ENCODE results near the gene MXRA5. TPM values are rescaled to one million over a fixed set of nuclear protein-coding genes. Genes with fewer than 3 reads are reported as not detected.

The MXRA5 gene
- total and polyA plus RNA-seq, 2 of the 13 experiments (the other 11 are each of a cell fraction or from before 2014, with no cell fraction given): not detected

DNA sequence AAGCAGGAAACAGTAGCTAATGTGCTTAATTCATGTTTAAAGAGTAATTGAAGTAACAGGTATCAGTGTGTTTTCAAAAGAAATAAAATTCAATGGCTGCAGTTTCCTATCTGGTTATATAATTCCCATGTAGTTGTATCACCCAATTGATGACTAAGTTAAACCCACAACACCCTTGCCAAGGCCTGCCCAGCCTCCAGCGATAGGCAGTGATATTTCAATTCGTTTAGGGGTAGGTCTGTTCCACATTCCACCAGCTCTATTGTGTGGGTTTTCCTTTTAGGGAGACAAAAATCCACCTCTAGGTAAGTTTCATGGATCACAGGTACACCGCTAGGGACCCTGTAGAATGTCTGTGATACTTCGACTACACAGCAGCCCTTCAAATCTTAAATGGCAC is 24.7 kb upstream of the MXRA5 start:
- CTCF ChIA-PET (ENCODE audit: low intra/inter-chr PET ratio, low total read pairs): no interaction called here
- intact Hi-C loops (cut with micrococcal nuclease; ENCODE audit: unreplicated experiment): no loop called here
- POLR2A ChIA-PET: no interaction called here

More for the DNA sequence above, 24.7 kb upstream of the MXRA5 start:
- no peaks in the 10 kb centered on the region for H3K36me3 ChIP-seq (replicated peaks in 1 of 2; ENCODE audit: control insufficient read depth in 1 of 2, insufficient read depth in 2 of 2, low read length in 2 of 2)
- H3K9ac ChIP-seq (ENCODE audit: insufficient read depth, low read depth, low read length): no peak overlapping the region
- FAIRE-seq: no peak
- in situ Hi-C loops (cut with HindIII; ENCODE audit: extremely low pct_ligation_motif_present, low pct_unique_long_range_greater_than_20kb): no loop called here
- no peak overlapping the region for H3K27ac ChIP-seq (ENCODE audit: extremely low read length, insufficient read depth, low read length)
- H3K4me1 ChIP-seq (ENCODE audit: insufficient read depth, low read length): no peaks in the 10 kb centered on the region
- H3K27me3 ChIP-seq (ENCODE audit: control insufficient read depth in 1 of 2, insufficient read depth in 2 of 2, low read length in 2 of 2): no peaks in the 10 kb centered on the region
- 3% methylated on average over 3 of the region's 4 CpGs for WGBS (ENCODE audit: low lambda C conversion rate)
- H3K79me2 ChIP-seq (ENCODE audit: insufficient read depth, low read length): no peaks in the 10 kb centered on the region
- H2AFZ ChIP-seq (ENCODE audit: low read length): no peak overlapping the region
- H3K4me3 ChIP-seq (replicated peaks in 1 of 3; ENCODE audit: insufficient read depth in 1 of 3, low read depth in 2 of 3, low read length in 3 of 3): no peak overlapping the region
- no peak for TF ChIP-seq MLLT10 (CRISPR knock-in tag; IDR thresholded peaks at IDR 0.05)
- TF ChIP-seq FOXA1 (IDR thresholded peaks at IDR 0.05): no peak
- TF ChIP-seq FOXA1 (CRISPR knock-in tag; IDR thresholded peaks at IDR 0.05): no peak
- TF ChIP-seq TBL1XR1 (IDR thresholded peaks at IDR 0.05; ENCODE audit: borderline replicate concordance, low read length, partially characterized antibody): no peak
- no peak for TF ChIP-seq IKZF1 (IDR thresholded peaks at IDR 0.05)
- TF ChIP-seq KDM1A (CRISPR knock-in tag; IDR thresholded peaks at IDR 0.05): no peak
- TF ChIP-seq GZF1 (CRISPR knock-in tag; IDR thresholded peaks at IDR 0.05): no peak
- TF ChIP-seq, protein P1, sequence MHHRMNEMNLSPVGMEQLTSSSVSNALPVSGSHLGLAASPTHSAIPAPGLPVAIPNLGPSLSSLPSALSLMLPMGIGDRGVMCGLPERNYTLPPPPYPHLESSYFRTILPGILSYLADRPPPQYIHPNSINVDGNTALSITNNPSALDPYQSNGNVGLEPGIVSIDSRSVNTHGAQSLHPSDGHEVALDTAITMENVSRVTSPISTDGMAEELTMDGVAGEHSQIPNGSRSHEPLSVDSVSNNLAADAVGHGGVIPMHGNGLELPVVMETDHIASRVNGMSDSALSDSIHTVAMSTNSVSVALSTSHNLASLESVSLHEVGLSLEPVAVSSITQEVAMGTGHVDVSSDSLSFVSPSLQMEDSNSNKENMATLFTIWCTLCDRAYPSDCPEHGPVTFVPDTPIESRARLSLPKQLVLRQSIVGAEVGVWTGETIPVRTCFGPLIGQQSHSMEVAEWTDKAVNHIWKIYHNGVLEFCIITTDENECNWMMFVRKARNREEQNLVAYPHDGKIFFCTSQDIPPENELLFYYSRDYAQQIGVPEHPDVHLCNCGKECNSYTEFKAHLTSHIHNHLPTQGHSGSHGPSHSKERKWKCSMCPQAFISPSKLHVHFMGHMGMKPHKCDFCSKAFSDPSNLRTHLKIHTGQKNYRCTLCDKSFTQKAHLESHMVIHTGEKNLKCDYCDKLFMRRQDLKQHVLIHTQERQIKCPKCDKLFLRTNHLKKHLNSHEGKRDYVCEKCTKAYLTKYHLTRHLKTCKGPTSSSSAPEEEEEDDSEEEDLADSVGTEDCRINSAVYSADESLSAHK (CRISPR knock-in tag; IDR thresholded peaks at IDR 0.05; ENCODE audit: borderline replicate concordance): no peak
- no peak for TF ChIP-seq ATF6 (CRISPR knock-in tag; conservative IDR thresholded peaks at IDR 0.05)
- no TSS peak for BruUV-seq (replicated peaks)
- ATAC-seq: no peak
- DNase-seq (ENCODE audit: low spot score): no peak
- no peaks in the 10 kb centered on the region for H4K20me1 ChIP-seq (ENCODE audit: insufficient read depth, low read length)
- H3K9me3 ChIP-seq (ENCODE audit: low read length): no peaks in the 10 kb centered on the region
- no peak overlapping the region for H3K4me2 ChIP-seq (ENCODE audit: low read depth, low read length)
